ENCODE results near the gene SLC29A3.
"Not testable (repeated sequence)": the region's sequence is repeated elsewhere in the genome, so short reads cannot be mapped to it uniquely, and the experiment has no call there.

SLC29A3 gene

GRCh38 chr10:71348850-71349249 lies 29.8 kb downstream of the SLC29A3 start:
- DNase-seq: no peak

- no peak for DNase-seq
These were observed 30.3 kb downstream of the SLC29A3 start for GRCh38 chr10:71349406-71349805.

GRCh38 chr10:71351087-71351486 lies 32.0 kb downstream of the SLC29A3 start:
- DNase-seq: no peak

- DNase-seq: peak; percentile 26 to 45
These were observed 32.7 kb downstream of the SLC29A3 start for GRCh38 chr10:71351628-71352319.

GRCh38 chr10:71353639-71354038 lies 34.6 kb downstream of the SLC29A3 start:
- no peak for DNase-seq

- no peak for DNase-seq
These were observed 35.7 kb downstream of the SLC29A3 start for GRCh38 chr10:71354776-71355175.

GRCh38 chr10:71355886-71356285 lies 36.8 kb downstream of the SLC29A3 start:
- no peak for DNase-seq

- no peak for DNase-seq
These were observed 38.8 kb downstream of the SLC29A3 start for GRCh38 chr10:71357792-71358265.

GRCh38 chr10:71358277-71358676 lies 39.2 kb downstream of the SLC29A3 start:
- no peak for DNase-seq

- DNase-seq: not testable (repeated sequence)
These were observed 39.8 kb downstream of the SLC29A3 start for GRCh38 chr10:71358906-71359305.

- DNase-seq: no peak
These were observed 40.4 kb downstream of the SLC29A3 start for GRCh38 chr10:71359364-71360046.

GRCh38 chr10:71360735-71361134 lies 41.7 kb downstream of the SLC29A3 start:
- DNase-seq: no peak

GRCh38 chr10:71361581-71361980 lies 42.5 kb downstream of the SLC29A3 start:
- no peak for DNase-seq

- no peak for DNase-seq
These were observed 43.1 kb downstream of the SLC29A3 start for GRCh38 chr10:71362141-71362540.

GRCh38 chr10:71363936-71364335 lies 44.9 kb downstream of the SLC29A3 start:
- no peak for DNase-seq

GRCh38 chr10:71365366-71365765 lies 46.3 kb downstream of the SLC29A3 start:
- no peak for DNase-seq

GRCh38 chr10:71366690-71367089 lies 47.6 kb downstream of the SLC29A3 start:
- DNase-seq: no peak

- DNase-seq: no peak
These were observed 48.2 kb downstream of the SLC29A3 start for GRCh38 chr10:71367271-71367670.

GRCh38 chr10:71368176-71368575 lies 49.1 kb downstream of the SLC29A3 start:
- DNase-seq: no peak

GRCh38 chr10:71368643-71369042 lies 49.6 kb downstream of the SLC29A3 start:
- no peak for DNase-seq

GRCh38 chr10:71369602-71370001 lies 50.5 kb downstream of the SLC29A3 start:
- no peak for DNase-seq

- DNase-seq: no peak
These were observed 51.0 kb downstream of the SLC29A3 start for GRCh38 chr10:71370031-71370430.

- no peak for DNase-seq
These were observed 52.7 kb downstream of the SLC29A3 start for GRCh38 chr10:71371750-71372166.

GRCh38 chr10:71372882-71373495 lies 53.9 kb downstream of the SLC29A3 start:
- no peak for DNase-seq

Data from NCI-H2081 (cell line).